ES-I3 (cell line): ENCODE results near the gene XRCC3.

Source experiments
- H3K36me3 ChIP-seq: 2 replicates; pipeline ENCODE4 v1.6.1; 2013; ENCODE audit warnings: mild to moderate bottlenecking, low read length, control low read depth, moderate library complexity; ENCODE audit not compliant: insufficient read depth
- H3K4me1 ChIP-seq: 2 replicates; pipeline ENCODE4 v1.6.1; 2013; ENCODE audit warnings: mild to moderate bottlenecking, control low read depth, low read length; ENCODE audit not compliant: insufficient read depth
- H3K9ac ChIP-seq: 2 replicates; pipeline ENCODE4 v1.6.1; 2013; ENCODE audit warnings: low read depth, mild to moderate bottlenecking, low read length, moderate library complexity
- H3K9me3 ChIP-seq: 2 replicates; pipeline ENCODE4 v1.6.1; 2013; ENCODE audit warnings: mild to moderate bottlenecking, low read length, moderate library complexity; ENCODE audit not compliant: control insufficient read depth, insufficient read depth

XRCC3 gene

GRCh38 chr14:103676881-103677675, 38.2 kb downstream of the XRCC3 start:
- peaks cover 58% of the 10 kb centered on the region for H3K36me3 ChIP-seq
- no peaks in the 10 kb centered on the region for H3K9me3 ChIP-seq
- H3K4me1 ChIP-seq, result no peaks in the 10 kb centered on the region
- H3K9ac ChIP-seq, result no peak overlapping the region

GRCh38 chr14:103675957-103676356, 39.3 kb downstream of the XRCC3 start:
- H3K9me3 ChIP-seq, result no peaks in the 10 kb centered on the region
- H3K9ac ChIP-seq, result no peak overlapping the region
- H3K4me1 ChIP-seq, result no peaks in the 10 kb centered on the region
- peaks cover 57% of the 10 kb centered on the region for H3K36me3 ChIP-seq

- Histone ChIP-seq H3K36me3 (peaks cover 43% of the 10 kb centered on the region), H3K9ac (no peak overlapping the region), H3K4me1 (no peaks in the 10 kb centered on the region), H3K9me3 (no peaks in the 10 kb centered on the region)
These were observed 43.3 kb downstream of the XRCC3 start for GRCh38 chr14:103671911-103672310.

GRCh38 chr14:103669370-103669769, 45.9 kb downstream of the XRCC3 start:
- H3K36me3 ChIP-seq, result peaks cover 25% of the 10 kb centered on the region
- H3K9me3 ChIP-seq, result no peaks in the 10 kb centered on the region
- H3K9ac ChIP-seq, result no peak overlapping the region
- H3K4me1 ChIP-seq, result no peaks in the 10 kb centered on the region

GRCh38 chr14:103668117-103668516, 47.1 kb downstream of the XRCC3 start:
- H3K36me3 ChIP-seq, result peaks cover 23% of the 10 kb centered on the region
- no peaks in the 10 kb centered on the region for H3K9me3 ChIP-seq
- H3K9ac ChIP-seq, result no peak overlapping the region
- H3K4me1 ChIP-seq, result no peaks in the 10 kb centered on the region

- Histone ChIP-seq H3K9me3 (no peaks in the 10 kb centered on the region), H3K4me1 (no peaks in the 10 kb centered on the region)
These were observed 47.6 kb downstream of the XRCC3 start for GRCh38 chr14:103667671-103668070.

GRCh38 chr14:103663506-103663905, 51.7 kb downstream of the XRCC3 start:
- Histone ChIP-seq H3K4me1 (no peaks in the 10 kb centered on the region), H3K9me3 (no peaks in the 10 kb centered on the region), H3K9ac (no peak overlapping the region), H3K36me3 (peaks cover 18% of the 10 kb centered on the region)

More at GRCh38 chr14:103667671-103668070, 47.6 kb downstream of the XRCC3 start:
- no peak overlapping the region for H3K9ac ChIP-seq
- peaks cover 18% of the 10 kb centered on the region for H3K36me3 ChIP-seq

- H3K36me3 ChIP-seq, result peaks cover 19% of the 10 kb centered on the region
These were observed 52.7 kb downstream of the XRCC3 start for GRCh38 chr14:103662591-103662990.

GRCh38 chr14:103662029-103662428, 53.2 kb downstream of the XRCC3 start:
- peaks cover 25% of the 10 kb centered on the region for H3K36me3 ChIP-seq
- H3K9me3 ChIP-seq, result no peaks in the 10 kb centered on the region
- no peak overlapping the region for H3K9ac ChIP-seq
- H3K4me1 ChIP-seq, result no peaks in the 10 kb centered on the region

More at GRCh38 chr14:103662591-103662990, 52.7 kb downstream of the XRCC3 start:
- H3K9ac ChIP-seq, result no peak overlapping the region
- no peaks in the 10 kb centered on the region for H3K4me1 ChIP-seq
- no peaks in the 10 kb centered on the region for H3K9me3 ChIP-seq

GRCh38 chr14:103659631-103660030, 55.6 kb downstream of the XRCC3 start:
- H3K9ac ChIP-seq, result no peak overlapping the region
- H3K36me3 ChIP-seq, result peaks cover 37% of the 10 kb centered on the region
- H3K4me1 ChIP-seq, result no peaks in the 10 kb centered on the region
- H3K9me3 ChIP-seq, result no peaks in the 10 kb centered on the region

- peaks cover 36% of the 10 kb centered on the region for H3K36me3 ChIP-seq
These were observed 57.8 kb downstream of the XRCC3 start for GRCh38 chr14:103657471-103657870.

GRCh38 chr14:103656756-103657133, 58.5 kb downstream of the XRCC3 start:
- H3K36me3 ChIP-seq, result peaks cover 36% of the 10 kb centered on the region
- H3K9ac ChIP-seq, result no peak overlapping the region
- H3K4me1 ChIP-seq, result no peaks in the 10 kb centered on the region
- no peaks in the 10 kb centered on the region for H3K9me3 ChIP-seq

More at GRCh38 chr14:103657471-103657870, 57.8 kb downstream of the XRCC3 start:
- Histone ChIP-seq H3K9me3 (no peaks in the 10 kb centered on the region), H3K9ac (no peak overlapping the region), H3K4me1 (no peaks in the 10 kb centered on the region)

GRCh38 chr14:103656031-103656755, 59.1 kb downstream of the XRCC3 start:
- Histone ChIP-seq H3K9me3 (no peaks in the 10 kb centered on the region), H3K4me1 (no peaks in the 10 kb centered on the region), H3K9ac (no peak overlapping the region), H3K36me3 (peaks cover 31% of the 10 kb centered on the region)

GRCh38 chr14:103654619-103655018, 60.6 kb downstream of the XRCC3 start:
- H3K9ac ChIP-seq, result no peak overlapping the region
- no peaks in the 10 kb centered on the region for H3K9me3 ChIP-seq
- H3K4me1 ChIP-seq, result no peaks in the 10 kb centered on the region
- peaks cover 26% of the 10 kb centered on the region for H3K36me3 ChIP-seq

GRCh38 chr14:103653805-103654204, 61.4 kb downstream of the XRCC3 start:
- H3K9ac ChIP-seq, result no peak overlapping the region
- H3K9me3 ChIP-seq, result no peaks in the 10 kb centered on the region
- H3K36me3 ChIP-seq, result peaks cover 22% of the 10 kb centered on the region
- no peaks in the 10 kb centered on the region for H3K4me1 ChIP-seq
